Thyroid gland (tissue), 4 donors: ENCODE data around the gene PLCL1.

Experiments
- POLR2A ChIP-seq, 2 donors: fragments of 450-650 bp; IDR thresholded peaks; one replicate each; pipeline ENCODE4 v1.6.1; 2017; ENCODE audit warnings: antibody characterized with exemption in 2 of 2, mild to moderate bottlenecking in 2 of 2, moderate library complexity in 1 of 2
- TF ChIP-seq, protein P1 (sequence below), 6 experiments: fragments of 200-600 bp in 3 of 6; fragments of 450-650 bp in 3 of 6; sonication (generic) in 3 of 6; IDR thresholded peaks; one replicate each; pipeline ENCODE4 v1.5.1; 2016 to 2019; ENCODE audit warnings: antibody characterized with exemption in 6 of 6, mild to moderate bottlenecking in 2 of 6, inconsistent platforms in 1 of 6, moderate library complexity in 1 of 6

- TF ChIP-seq, protein P1, sequence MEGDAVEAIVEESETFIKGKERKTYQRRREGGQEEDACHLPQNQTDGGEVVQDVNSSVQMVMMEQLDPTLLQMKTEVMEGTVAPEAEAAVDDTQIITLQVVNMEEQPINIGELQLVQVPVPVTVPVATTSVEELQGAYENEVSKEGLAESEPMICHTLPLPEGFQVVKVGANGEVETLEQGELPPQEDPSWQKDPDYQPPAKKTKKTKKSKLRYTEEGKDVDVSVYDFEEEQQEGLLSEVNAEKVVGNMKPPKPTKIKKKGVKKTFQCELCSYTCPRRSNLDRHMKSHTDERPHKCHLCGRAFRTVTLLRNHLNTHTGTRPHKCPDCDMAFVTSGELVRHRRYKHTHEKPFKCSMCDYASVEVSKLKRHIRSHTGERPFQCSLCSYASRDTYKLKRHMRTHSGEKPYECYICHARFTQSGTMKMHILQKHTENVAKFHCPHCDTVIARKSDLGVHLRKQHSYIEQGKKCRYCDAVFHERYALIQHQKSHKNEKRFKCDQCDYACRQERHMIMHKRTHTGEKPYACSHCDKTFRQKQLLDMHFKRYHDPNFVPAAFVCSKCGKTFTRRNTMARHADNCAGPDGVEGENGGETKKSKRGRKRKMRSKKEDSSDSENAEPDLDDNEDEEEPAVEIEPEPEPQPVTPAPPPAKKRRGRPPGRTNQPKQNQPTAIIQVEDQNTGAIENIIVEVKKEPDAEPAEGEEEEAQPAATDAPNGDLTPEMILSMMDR (IDR thresholded peaks at IDR 0.05) = no peak
- TF ChIP-seq POLR2A (IDR thresholded peaks at IDR 0.05) = no peak
Observed at GRCh38 chr2:198016243-198016642, 211.8 kb downstream of the PLCL1 start.
